HG02870 (cell line): Measurements from ENCODE around the gene CCDC102B.
"Not testable (repeated sequence)": the region's sequence is repeated elsewhere in the genome, so short reads cannot be mapped to it uniquely, and the experiment has no call there.

Source experiments
- ATAC-seq: cut with Tn5 transposase; IDR thresholded peaks from one replicate; pipeline ENCODE4 v1.9.1; 2021; ENCODE audit warnings: mild to moderate bottlenecking, moderate library complexity; ENCODE audit not compliant: unreplicated experiment

CCDC102B gene

DNA sequence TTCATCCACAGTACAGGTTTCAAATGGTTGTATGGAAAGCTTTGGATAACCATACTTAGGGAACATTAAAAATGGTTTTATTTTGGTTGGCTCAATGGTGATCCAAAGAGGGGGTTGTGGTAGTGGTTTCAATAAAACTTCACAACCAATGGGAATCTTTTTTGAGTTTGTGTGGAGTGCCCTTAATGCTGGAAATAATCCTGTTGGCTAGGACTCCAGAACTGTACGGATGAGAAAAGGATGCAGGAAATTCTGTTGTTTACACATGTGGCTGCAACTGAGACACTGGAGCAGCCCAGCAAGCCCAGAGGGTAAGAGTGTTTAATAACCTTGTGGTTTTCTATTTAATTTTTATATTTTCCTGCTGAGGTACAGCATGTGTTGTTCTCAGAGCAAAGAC is at the start of gene CCDC102B:
CCDC102B (plus strand) TSS at position 210 of the 400 bp plus-strand sequence. CDS start 38,684 bp downstream, outside the sequence.
- ATAC-seq: no peak

DNA sequence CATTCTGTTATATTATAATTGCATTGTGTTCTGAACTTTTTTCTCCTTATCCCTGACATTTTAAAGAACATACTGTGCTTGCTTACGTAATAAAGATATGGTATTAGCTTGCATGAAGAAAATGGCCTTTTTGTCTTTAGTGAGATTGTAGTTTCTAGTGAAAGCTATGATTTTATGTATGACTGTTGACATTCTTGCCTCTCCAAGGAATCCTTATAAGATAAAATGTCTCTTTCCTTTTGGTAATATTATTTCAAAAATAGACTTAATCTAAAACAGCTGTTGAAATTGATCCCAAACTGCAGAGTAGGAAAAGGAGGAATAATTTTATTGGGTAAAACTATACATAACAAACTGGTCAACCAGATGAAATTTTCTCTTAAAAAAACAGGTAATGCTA is 40.8 kb upstream of the CCDC102B start:
- no peak for ATAC-seq

DNA sequence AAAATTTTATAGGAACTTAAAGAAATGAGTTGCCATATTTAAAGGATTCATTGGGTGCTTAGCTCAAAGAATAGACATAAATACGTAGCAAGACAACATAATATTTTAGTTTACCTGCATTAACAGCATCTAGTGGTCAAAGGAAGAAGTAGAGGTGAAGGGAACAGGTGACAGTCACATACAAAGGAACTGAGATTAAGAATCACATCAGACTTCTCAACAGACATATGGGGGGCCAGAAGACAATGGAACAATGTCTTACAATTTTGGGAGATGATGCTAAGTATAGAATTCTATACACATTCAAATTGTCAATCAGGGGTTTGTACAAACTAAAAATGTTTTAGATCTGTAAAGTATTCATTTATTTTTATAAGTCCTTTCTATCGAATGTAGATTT is 38.6 kb upstream of the CCDC102B start:
- no peak for ATAC-seq

DNA sequence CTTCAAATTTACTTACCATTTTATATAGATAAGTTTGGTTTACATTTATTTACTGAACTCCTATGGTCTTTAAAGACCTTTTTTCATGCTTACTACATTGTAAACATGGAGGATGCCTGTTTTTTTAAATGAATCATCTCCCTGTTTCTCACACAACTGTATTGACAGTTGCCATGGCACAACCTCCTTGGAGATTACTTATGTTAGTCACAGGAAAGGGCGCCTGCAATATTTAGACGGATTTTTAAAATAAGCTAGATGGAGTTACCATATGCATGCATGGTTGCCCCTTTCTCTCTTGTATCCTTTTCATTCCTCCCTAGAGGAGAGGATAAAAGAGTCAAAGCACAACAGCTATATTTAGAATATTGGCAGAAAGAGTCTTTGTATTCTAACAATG is 34.8 kb upstream of the CCDC102B start:
- ATAC-seq: no peak

DNA sequence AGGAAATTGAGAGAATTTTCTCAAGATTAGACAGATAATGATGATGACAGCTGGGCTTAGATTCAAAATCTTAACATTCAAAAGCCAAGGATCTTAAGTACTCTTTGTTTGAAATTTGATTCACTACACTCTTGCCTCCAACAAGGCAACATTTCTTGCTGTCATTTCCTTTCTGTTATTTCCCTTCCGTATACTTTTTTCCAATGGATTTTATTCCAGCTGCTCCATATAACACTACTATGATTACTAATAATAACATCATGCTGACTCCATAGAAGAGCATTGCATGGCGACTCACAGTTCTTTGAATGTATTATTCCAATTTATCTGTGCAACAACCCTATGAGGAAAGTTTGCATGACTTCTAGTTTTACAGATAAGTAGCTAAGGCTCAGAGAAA is 33.9 kb upstream of the CCDC102B start:
- ATAC-seq: no peak

DNA sequence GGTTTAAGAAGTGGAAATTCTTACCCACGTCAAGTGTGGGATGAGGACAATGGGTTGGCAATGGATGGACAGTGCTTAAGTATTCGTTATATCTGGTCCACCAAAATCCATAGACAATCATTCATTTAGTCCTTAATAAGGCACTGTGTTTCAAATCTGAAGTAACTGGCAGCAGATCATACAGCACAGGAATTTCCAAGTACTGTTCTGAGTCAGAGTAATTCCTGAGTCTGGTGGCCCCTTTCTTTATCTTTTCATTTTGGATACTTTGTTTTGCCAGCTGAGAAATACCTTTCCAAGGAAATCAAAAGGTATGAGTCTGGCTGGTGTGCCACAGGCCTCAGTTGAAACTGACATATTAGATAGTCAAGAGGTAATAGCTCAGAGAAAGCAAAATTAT is 31.4 kb upstream of the CCDC102B start:
- ATAC-seq: no peak

DNA sequence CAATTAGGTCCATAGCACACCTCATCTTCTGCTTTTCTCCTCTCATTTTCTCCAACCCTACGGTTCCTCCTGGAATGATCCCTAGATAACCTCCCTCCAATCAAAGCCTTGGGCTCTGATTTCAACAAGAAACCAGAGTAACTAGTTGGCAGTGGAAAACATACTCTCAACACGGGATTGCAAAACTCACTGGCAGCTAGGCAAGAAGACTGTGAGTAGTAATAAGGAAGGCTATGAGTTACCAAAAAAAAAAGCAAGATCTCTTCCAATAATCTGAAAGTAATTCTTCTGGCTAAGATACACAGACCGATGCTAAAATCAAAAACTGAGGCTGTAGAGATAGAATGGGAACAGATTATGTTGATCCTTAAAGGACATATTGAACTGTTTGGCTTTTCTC is 28.4 kb upstream of the CCDC102B start:
- no peak for ATAC-seq

DNA sequence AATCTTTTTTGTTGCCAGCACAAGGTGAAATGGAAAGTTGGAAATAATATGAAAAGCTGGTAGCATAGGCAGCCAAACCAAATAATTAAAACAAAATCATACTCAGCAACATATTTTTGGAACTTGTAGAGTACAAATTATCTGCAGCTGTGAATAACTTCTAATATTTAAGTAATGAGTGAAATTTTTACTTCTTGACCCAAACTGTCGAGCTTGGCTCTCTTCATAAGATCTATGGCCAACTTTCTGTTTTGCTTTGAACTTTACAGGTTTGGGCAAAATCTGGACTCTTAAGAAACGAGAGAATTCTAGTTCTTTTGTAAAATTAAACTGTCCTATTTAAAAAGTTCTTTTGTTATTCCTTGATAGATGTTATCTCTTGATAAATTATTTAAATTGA is 25.6 kb upstream of the CCDC102B start:
- ATAC-seq: no peak

DNA sequence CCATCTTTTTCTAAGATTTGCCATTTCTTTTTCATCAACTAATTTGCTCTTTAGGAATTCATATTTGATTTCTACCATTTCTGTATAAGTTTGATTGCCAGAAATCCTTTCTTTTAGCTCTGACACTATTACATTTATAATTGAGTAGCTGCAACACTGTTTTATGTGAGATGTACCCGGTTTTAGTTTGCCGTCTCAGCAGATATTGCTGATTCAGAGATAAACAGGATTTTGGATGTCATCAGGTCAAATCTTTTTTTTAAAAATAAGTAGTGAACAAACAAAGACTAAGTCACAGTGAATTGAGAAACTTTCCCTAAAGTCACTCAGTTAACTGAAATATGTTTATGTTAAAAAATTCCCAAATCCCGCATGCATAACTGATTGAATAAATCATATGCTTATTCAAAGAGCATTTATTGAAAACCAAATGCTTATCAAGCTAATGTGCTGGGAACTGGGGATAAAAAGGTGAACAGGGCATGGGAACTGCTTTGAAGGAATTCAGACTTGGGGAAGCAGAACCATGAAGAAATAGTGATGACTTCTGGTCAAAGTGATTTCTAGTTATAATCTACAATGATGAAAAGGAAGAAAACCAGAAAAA is 19.5 kb upstream of the CCDC102B start:
- ATAC-seq: no peak

DNA sequence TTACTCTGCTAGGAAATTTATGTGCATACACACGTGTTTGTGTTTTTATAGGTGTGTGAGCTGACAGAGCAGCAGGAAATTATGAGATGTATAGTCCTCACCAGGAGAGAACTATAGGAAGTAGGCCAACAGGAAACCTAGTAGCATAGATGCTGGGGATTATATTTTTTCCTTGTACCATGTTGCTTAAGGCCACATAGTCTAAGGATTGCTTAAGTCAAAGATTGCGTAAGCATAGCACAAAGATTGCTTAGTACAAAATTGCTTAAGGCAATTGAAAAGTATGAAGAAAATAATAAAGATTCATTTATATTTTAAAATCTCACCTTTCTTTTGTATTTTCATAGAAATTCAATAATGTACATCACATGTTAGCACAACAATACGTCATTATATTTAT is 18.7 kb upstream of the CCDC102B start:
- no peak for ATAC-seq

DNA sequence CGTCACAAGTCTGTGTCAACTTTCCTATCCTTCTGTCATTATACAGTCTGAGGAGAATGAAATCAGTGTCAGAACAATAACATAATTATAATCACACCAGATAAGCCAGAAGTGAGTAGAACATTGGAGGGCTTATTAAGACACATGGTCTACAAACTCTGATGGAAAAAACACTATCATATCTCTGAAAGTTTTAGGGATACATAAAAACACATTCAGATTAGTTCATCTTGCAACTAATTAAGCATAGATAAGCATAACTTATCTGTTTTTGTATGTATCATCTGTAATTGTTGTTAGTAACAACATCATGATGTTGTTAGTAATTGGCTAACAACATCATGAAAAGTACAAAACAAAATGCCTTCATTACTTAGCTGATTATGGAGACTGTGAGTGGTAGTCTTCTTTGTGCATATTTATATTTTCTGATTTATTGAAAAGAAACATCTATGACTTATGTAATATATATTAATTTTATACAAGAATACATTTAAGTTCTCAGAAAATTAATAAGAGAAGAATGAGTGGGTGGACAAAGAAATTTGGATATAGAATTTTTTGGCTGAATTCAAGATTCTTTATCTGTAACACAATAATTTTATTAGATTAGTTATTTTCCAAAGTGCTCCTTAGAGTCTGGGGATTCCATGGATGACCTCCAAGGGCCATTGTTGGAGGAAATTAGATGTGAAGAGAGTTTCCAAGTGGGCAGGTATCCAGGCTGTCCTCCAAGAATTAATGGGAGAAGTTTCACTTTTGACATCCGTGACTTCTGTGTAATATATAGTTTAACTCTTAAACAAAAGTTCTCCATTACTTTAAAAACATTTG is 16.9 kb upstream of the CCDC102B start:
- ATAC-seq: no peak

DNA sequence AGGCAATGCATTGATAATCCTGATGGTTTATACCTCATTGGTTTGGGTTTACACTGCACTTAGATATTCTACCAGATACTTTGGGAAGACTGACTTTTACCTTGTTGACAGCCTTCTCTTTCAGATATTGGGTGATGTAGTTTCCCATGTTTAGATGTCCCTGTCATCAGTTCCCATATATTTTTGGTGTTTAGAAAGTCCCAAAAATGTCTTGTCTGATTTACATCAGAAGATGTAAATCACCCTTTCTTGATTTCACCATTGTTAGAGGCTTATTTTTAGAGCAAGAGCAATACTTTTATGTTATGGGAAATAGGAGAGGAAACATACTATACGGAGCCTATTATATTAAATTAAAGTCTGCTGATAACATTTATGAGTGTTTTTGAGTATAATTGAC is 14.4 kb upstream of the CCDC102B start:
- no peak for ATAC-seq

DNA sequence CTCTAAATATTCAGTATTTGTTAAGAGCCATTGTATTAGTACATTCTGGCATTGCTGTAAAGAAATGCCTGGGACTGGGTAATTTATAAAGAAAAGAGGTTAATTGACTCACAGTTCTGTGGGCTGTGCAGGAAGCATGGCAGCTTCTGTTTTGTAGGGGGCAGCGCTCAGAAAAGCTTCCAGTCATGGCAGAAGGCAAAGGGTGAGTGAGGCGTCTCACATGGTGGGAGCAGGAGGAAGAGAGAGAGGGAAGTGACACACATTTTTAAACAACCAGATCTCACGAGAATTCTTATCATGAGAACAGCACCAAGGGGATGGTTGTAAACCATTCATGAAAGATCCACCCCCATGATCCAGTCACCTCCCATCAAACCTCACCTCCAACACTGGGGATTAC is 13.8 kb upstream of the CCDC102B start:
- no peak for ATAC-seq

DNA sequence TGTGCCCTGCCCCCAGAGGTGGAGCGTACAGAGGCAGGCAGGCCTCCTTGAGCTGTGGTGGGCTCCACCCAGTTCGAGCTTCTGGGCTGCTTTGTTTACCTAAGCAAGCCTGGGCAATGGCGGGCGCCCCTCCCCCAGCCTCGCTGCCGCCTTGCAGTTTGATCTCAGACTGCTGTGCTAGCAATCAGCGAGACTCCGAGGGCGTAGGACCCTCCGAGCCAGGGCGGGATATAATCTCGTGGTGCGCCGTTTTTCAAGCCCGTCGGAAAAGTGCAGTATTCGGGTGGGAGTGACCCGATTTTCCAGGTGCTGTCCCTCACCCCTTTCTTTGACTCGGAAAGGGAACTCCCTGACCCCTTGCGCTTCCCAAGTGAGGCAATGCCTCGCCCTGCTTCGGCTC is 7.6 kb upstream of the CCDC102B start:
- not testable (repeated sequence) for ATAC-seq

DNA sequence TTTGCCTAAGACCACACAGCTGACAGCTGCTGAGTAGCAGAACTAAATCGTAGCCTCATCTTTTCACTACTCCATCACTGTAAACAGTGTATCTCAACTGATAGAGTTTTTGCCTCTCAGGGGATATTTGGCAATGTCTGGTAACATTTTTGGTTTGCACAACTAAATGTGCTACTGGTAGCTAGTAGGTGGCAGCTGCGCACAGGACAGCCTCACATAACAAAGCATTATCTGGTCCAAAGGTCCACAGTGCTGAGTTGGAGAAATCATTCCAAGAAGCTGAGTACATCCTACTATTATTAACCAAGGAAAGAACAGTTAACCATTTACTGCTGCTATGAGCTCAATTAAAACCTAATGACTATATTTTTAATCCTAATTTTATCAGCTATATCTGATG is 6.1 kb upstream of the CCDC102B start:
- no peak for ATAC-seq

DNA sequence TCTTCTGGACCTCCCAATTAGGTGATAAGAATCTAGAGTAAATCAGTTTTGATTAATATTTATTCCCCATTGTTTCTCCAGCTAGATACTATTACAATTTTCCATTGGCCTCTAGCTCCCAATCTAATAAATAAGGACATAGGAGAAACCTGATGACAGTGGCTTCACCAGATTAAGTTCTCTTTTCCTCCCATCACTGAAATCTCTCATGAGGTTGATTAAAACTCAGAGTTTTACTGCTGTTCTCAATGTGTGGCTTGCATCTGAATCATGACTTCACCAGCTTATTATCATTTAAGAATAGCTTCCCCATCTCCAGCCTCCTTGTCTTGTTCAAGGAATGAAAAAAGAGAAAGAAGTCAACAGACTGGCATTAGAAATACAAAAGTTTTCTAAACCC is 3.9 kb upstream of the CCDC102B start:
- no peak for ATAC-seq

DNA sequence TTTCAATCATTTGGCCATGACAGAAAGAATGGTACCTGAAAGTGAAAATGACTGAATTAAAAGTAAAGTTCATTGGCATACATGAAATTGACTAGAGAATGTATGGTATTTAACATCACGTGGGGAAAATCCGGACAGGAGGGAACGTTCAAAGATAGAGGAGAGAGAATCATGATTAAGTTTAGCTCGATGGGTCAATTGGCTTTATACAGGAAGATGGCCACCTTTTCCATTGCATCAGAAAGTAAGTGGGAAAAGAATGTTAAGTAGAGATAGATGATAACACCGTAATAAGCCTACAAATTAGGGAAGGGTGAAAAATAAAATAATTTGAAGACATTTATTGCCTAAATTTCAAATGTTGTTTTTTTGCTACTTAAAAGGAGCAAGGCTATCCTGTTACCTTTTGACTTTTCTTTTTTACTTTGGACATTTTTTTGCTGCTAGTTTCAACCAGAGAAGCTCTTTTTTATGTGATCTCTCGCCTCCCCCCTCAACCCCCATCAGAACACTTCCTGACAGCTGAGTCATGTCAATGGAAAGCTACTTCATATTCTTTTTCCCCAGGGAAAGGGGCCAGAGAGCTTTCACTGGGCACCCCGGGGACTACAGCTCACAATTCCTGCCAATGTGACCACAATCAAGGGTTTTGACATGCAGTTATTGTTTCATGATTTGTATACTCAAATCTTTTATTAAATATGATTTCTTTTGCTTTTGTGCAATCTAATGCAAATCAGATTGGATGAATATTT is 767 bp upstream of the CCDC102B start:
- ATAC-seq: no peak

DNA sequence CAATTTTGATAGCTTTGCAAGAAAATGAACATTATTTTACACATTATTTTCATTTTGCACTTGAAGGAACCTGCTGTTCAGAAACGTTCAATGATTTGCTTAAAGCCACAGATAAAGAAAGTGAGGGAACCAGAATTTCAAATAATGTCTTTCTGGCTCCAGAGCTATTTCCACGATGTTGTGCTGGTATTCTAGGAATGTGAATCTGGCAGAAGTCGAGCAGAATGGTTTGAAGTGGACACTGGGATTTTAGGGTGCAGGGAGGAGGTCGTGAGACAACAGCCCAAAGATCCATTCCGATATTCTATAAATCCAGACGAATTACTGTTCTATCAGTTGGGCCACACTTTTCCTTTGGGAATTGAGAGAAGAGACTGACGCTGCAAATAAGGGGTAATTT is 2.2 kb downstream of the CCDC102B start:
- ATAC-seq: no peak

DNA sequence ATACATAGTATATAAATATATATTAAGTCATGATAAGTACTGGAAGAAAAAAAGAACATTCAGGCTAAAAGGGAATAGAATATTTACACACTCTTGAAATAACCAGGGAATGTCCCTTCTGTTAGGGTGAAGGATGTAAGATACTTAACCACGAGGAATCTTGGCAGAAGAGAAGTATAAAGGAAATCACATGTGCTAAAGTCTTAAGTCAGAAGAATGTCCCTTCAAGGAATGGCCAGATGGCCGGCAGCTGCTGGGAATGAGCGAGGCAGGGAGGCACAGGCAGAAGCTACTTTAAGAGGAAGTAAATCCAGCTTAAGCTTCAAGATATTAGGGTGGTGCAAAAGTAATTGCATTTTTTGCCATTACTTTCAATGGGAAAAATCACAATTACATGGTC is 5.5 kb downstream of the CCDC102B start:
- no peak for ATAC-seq

DNA sequence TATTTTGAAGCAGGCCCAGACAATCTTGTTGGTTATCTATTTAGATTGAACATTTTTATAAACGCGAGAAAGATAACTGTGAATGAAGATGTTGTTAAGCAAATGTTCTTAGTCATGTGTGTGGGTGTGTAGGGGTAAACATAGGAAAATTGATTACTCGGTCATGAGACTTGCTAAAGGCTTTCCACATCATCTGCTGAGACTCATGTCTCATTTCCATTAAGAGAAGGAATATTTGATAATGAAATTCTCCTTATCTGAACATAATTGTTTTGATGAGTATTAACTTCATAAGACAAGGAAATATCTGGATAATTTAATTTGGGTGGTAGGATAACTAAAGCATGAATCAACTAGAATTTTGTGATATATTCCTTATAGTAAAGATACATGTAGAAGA is 19.7 kb downstream of the CCDC102B start:
- ATAC-seq: no peak

DNA sequence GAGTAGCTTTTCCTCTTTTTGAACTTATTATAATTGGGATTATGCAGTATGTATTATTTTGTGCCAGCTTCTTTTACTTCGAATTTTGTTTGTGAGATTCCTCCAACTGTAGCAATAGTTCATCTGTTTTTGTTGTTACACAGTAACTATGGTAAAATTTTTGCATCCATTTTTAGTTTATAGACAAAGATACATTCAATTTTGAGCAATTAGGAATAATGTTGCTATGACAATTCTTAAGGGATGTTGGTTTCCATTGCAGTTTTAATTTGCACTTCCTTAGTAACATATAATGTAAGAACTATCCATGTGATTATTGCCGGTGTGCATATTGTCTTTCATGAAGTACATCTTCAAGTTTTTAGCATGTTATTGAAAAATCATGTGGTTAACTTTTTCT is 20.7 kb downstream of the CCDC102B start:
- no peak for ATAC-seq

DNA sequence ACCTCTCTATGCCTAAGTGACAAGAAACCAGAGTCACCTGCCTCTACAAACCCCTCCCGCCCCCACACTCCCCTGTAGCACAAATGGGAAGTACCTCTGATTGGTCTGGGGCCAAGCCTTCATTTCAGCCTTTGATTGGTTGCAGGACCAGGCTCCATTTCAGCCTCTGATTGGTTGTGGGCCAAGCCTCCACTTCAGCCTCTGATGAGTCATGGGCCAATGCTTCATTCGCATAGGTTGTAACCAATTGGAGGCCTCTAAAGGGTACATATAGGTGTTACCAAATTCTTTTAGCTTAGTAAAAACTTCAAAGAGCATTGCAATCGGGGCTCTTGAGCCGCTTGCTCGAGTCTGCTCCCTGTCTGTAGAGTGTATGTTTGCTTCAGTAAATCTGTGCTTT is 25.0 kb downstream of the CCDC102B start:
- ATAC-seq: no peak
